Fibroblast of gingiva (primary cell): ENCODE results near the gene ITIH4.
A peak's percentile ranks its signal among the peaks of the same experiment; 100 is the strongest.

Experiments
- DNase-seq: peaks from one replicate; pipeline ENCODE4 v3.0.0-alpha.2; 2011; ENCODE audit warnings: low read depth

ITIH4 gene

GRCh38 chr3:52831500-52832301 lies 1.2 kb upstream of the ITIH4 start:
- DNase-seq, result peak; percentile 80

GRCh38 chr3:52829906-52830463 lies 487 bp downstream of the ITIH4 start:
- DNase-seq, result no peak

GRCh38 chr3:52829482-52829881 lies 990 bp downstream of the ITIH4 start:
- no peak for DNase-seq

- DNase-seq, result no peak
Measured at GRCh38 chr3:52827866-52828376, 2.6 kb downstream of the ITIH4 start.

GRCh38 chr3:52827441-52827840 lies 3.0 kb downstream of the ITIH4 start:
- no peak for DNase-seq

- no peak for DNase-seq
Measured at GRCh38 chr3:52824037-52824436, 6.4 kb downstream of the ITIH4 start.

- no peak for DNase-seq
Measured at GRCh38 chr3:52822363-52822762, 8.1 kb downstream of the ITIH4 start.

GRCh38 chr3:52820736-52821135 lies 9.7 kb downstream of the ITIH4 start:
- no peak for DNase-seq

GRCh38 chr3:52819936-52820335 lies 10.5 kb downstream of the ITIH4 start:
- DNase-seq, result no peak

GRCh38 chr3:52817860-52818259 lies 12.6 kb downstream of the ITIH4 start:
- no peak for DNase-seq

GRCh38 chr3:52817221-52817620 lies 13.3 kb downstream of the ITIH4 start:
- no peak for DNase-seq

GRCh38 chr3:52816654-52817053 lies 13.8 kb downstream of the ITIH4 start:
- no peak for DNase-seq

GRCh38 chr3:52816199-52816598 lies 14.3 kb downstream of the ITIH4 start:
- DNase-seq, result no peak

GRCh38 chr3:52813810-52814209 lies 16.7 kb downstream of the ITIH4 start:
- DNase-seq, result no peak

GRCh38 chr3:52811452-52812011 lies 18.9 kb downstream of the ITIH4 start:
- DNase-seq, result no peak

GRCh38 chr3:52810923-52811322 lies 19.5 kb downstream of the ITIH4 start:
- no peak for DNase-seq

- no peak for DNase-seq
Measured at GRCh38 chr3:52809662-52810377, 20.7 kb downstream of the ITIH4 start.

- no peak for DNase-seq
Measured at GRCh38 chr3:52809149-52809548, 21.3 kb downstream of the ITIH4 start.

- no peak for DNase-seq
Measured at GRCh38 chr3:52805270-52806039, 25.0 kb downstream of the ITIH4 start.

- no peak for DNase-seq
Measured at GRCh38 chr3:52801839-52802238, 28.6 kb downstream of the ITIH4 start.

GRCh38 chr3:52800079-52800478 lies 30.4 kb downstream of the ITIH4 start:
- peak; percentile 29 for DNase-seq

- DNase-seq, result no peak
Measured at GRCh38 chr3:52798978-52799476, 31.4 kb downstream of the ITIH4 start.
